PC-3 (cell line): ENCODE data around the gene TRAF3.

Experiments used
- CTCF ChIP-seq: fragments of 300-600 bp; sonication (generic); conservative IDR thresholded peaks from 2 replicates; pipeline ENCODE4 v1.5.1; 2017; ENCODE audit warnings: antibody characterized with exemption, low read depth, mild to moderate bottlenecking, low read length
- EZH2 ChIP-seq: fragments of 300-600 bp; sonication (generic); IDR thresholded peaks from one replicate; pipeline ENCODE4 v1.6.1; 2017; ENCODE audit warnings: antibody characterized with exemption, mild to moderate bottlenecking, low read length; ENCODE audit not compliant: unreplicated experiment

- TF ChIP-seq CTCF: no peak
- no peak for TF ChIP-seq EZH2
Observed at GRCh38 chr14:102734436-102734835, 42.8 kb upstream of the TRAF3 start.
